Activated B cell treated with CpG ODN at 0.5 μM for 24 hours (primary cell): Measurements from ENCODE around the gene C16orf74. TPM values are rescaled to one million over a fixed set of nuclear protein-coding genes. Genes with fewer than 3 reads are reported as not detected.

ENCODE experiments used
- ATAC-seq: fragments of 200-7000 bp; cut with Tn5 transposase; one replicate; pipeline ENCODE4 v1.10.0; 2021; ENCODE audit warnings: low read depth, mild to moderate bottlenecking, moderate library complexity
- CTCF ChIA-PET: fragments of 350-600 bp; sonication (Branson Sonifier 250); formaldehyde crosslinking; loops from one replicate; lab custom pipeline; 2021; ENCODE audit warnings: antibody characterized with exemption; lab: Charles Lee
- POLR2A ChIA-PET: fragments of 350-600 bp; sonication (Branson Sonifier 250); formaldehyde crosslinking; loops from one replicate; lab custom pipeline; 2021; ENCODE audit warnings: antibody characterized with exemption; lab: Charles Lee
- DNase-seq: peaks from one replicate; pipeline ENCODE4 v3.0.0; 2022
- H3K27ac Mint-ChIP-seq: one replicate; pipeline ENCODE4 v1.8.0; 2020; ENCODE audit warnings: mixed read lengths
- H3K27me3 Mint-ChIP-seq: one replicate; pipeline ENCODE4 v1.8.0; 2021; ENCODE audit warnings: mixed read lengths
- H3K36me3 Mint-ChIP-seq: one replicate; pipeline ENCODE4 v1.8.0; 2021; ENCODE audit warnings: low read depth, mixed read lengths
- H3K4me1 Mint-ChIP-seq: one replicate; pipeline ENCODE4 v1.8.0; 2021; ENCODE audit warnings: mixed read lengths
- H3K4me3 Mint-ChIP-seq: one replicate; pipeline ENCODE4 v1.8.0; 2020; ENCODE audit warnings: mild to moderate bottlenecking, mixed read lengths
- H3K9me3 Mint-ChIP-seq: one replicate; pipeline ENCODE4 v1.8.0; 2020; ENCODE audit warnings: mixed read lengths
- intact Hi-C: fragments of 100-400 bp; cut with micrococcal nuclease; formaldehyde crosslinking; loops from one replicate; pipeline ENCODE4 v1.15.1; 2024
- total RNA-seq: library from RNA; stranded (reverse); gene quantifications from 2 replicates; pipeline ENCODE4 v1.2.3, GENCODE V29; 2022
- TF ChIP-seq, protein P1 (sequence below): fragments of 200-600 bp; IDR thresholded peaks from one replicate; pipeline ENCODE4 v1.8.0; 2022; ENCODE audit warnings: antibody characterized with exemption, mild to moderate bottlenecking

Gene C16orf74
- total RNA-seq, 1 donor from 2014 or later, result 18.3 TPM

DNA sequence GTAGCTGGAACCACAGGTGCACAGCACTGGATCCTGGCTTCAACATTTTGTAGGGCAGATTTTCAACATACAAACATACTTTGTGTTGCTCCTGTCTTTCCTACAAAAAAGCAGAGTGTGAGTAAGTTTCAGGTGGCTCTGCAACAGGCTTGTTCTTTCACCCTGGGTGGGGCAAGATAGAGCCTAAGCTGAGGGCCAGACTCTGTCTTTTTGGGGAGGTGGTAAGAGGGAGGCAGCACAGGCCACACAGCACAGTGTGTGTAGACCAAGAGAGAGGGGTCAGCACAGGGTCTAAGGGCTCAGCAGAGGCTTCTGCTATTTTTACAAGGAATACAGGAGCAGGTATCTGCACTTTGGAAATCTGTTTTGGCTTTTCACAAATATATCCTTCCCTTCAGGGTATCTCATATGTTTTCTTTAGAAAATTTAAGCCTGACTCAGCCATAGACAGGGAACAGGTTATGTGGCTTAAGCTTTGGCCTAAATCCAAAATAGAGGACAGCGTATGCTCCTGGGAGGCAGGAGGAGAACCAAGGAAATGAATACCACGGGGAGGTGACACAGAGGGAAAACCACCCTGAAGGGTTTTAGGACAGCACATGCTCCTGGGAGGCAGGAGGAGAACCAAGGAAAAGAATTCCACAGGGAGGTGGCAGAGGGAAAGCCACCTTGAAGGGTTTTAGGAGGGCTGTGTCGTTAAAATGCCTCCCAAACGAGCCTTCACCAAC lies 26.9 kb upstream of the C16orf74 start:
- Mint-ChIP-seq H3K4me3 (no peak overlapping the region), H3K4me1 (no peaks in the 10 kb centered on the region), H3K27me3 (no peaks in the 10 kb centered on the region), H3K9me3 (no peaks in the 10 kb centered on the region), H3K36me3 (peaks cover 55% of the 10 kb centered on the region), H3K27ac (no peak overlapping the region)
- ATAC-seq (no peak), DNase-seq (no peak)
- ChIA-PET CTCF (no interaction called here), POLR2A (interaction anchor here (1.6 kb wide), 1 partner anchor 21 kb away, joined by 3 read pairs; no protein-coding TSS in a partner anchor)
- intact Hi-C loops, result no loop called here
- TF ChIP-seq, protein P1, sequence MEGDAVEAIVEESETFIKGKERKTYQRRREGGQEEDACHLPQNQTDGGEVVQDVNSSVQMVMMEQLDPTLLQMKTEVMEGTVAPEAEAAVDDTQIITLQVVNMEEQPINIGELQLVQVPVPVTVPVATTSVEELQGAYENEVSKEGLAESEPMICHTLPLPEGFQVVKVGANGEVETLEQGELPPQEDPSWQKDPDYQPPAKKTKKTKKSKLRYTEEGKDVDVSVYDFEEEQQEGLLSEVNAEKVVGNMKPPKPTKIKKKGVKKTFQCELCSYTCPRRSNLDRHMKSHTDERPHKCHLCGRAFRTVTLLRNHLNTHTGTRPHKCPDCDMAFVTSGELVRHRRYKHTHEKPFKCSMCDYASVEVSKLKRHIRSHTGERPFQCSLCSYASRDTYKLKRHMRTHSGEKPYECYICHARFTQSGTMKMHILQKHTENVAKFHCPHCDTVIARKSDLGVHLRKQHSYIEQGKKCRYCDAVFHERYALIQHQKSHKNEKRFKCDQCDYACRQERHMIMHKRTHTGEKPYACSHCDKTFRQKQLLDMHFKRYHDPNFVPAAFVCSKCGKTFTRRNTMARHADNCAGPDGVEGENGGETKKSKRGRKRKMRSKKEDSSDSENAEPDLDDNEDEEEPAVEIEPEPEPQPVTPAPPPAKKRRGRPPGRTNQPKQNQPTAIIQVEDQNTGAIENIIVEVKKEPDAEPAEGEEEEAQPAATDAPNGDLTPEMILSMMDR, result no peak

DNA sequence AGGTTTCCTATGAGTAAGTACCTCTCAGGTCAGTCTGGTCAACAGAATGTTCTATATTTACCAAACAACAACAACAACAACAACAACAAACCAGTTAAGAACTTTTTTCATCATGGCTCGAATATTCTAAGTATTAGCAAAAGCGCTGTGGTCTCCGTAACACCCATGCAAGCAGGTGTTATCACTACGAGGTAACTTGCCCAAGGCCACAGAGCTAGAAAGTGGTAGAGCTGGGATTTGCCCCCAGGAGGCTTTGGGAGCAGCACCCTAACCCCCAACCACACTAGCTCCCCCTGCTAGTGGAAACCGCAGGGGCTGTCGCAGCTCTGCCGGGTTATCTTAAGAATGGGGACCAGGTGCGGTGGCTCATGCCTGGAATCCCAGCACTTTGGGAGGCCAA lies 23.9 kb upstream of the C16orf74 start:
- Mint-ChIP-seq H3K36me3 (peaks cover 37% of the 10 kb centered on the region), H3K4me3 (no peak overlapping the region), H3K27ac (no peak overlapping the region), H3K27me3 (no peaks in the 10 kb centered on the region), H3K9me3 (no peaks in the 10 kb centered on the region), H3K4me1 (no peaks in the 10 kb centered on the region)
- TF ChIP-seq, protein P1, result no peak
- no peak for DNase-seq
- no peak for ATAC-seq
- CTCF ChIA-PET, result no interaction called here
- POLR2A ChIA-PET, result no interaction called here
- intact Hi-C loops, result no loop called here

DNA sequence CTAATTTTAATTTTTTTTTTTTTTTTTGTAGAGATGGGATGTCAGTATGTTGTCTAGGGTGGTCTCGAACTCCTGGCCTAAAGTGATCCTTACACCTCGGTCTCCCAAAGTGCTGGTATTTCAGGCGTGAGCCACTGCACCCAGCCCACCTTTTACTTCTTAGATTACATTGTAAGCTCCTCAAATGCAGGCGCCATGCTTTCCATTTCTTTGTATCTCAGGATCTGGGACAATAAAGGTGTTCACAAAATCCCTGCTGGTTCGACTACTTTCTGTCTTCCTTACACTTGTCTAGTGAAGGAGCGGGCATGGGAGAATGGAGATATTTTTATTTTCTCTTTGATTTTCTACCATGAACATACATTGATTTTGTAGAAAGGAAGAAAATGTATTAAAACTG lies 23.2 kb upstream of the C16orf74 start:
- Mint-ChIP-seq H3K36me3 (peaks cover 30% of the 10 kb centered on the region), H3K27me3 (no peaks in the 10 kb centered on the region), H3K4me3 (no peak overlapping the region), H3K27ac (no peak overlapping the region), H3K4me1 (no peaks in the 10 kb centered on the region), H3K9me3 (no peaks in the 10 kb centered on the region)
- POLR2A ChIA-PET, result interaction anchor here (0.7 kb wide), 1 partner anchor 146 kb away, joined by 5 read pairs; no protein-coding TSS in a partner anchor
- DNase-seq (no peak), ATAC-seq (no peak)
- TF ChIP-seq, protein P1, result no peak
- intact Hi-C loops, result no loop called here
- CTCF ChIA-PET, result interaction anchor here (0.6 kb wide), 1 partner anchor 394 kb away, joined by 3 read pairs; no protein-coding TSS in a partner anchor

DNA sequence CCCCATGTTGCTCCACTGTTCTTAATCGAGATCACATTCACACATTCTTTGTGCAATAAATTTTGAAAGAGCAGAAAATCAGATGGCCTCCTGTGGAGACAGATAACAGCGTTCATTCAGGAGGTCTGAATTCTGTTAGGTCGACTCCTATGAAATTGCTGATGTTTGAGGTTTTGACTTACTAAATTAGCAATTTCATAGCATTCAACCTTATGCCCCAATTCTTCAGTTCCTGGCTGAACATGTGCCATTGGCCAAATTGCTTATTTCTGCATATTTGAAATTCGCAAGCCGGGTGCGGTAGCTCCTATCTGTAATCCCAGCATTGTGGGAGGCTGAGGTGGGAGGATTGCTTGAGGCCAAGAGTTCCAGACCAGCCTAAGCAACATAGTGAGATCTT lies 22.1 kb upstream of the C16orf74 start:
- ChIA-PET POLR2A (no interaction called here), CTCF (no interaction called here)
- Mint-ChIP-seq H3K9me3 (no peaks in the 10 kb centered on the region), H3K36me3 (peaks cover 19% of the 10 kb centered on the region), H3K27ac (no peak overlapping the region), H3K27me3 (no peaks in the 10 kb centered on the region), H3K4me1 (no peaks in the 10 kb centered on the region), H3K4me3 (no peak overlapping the region)
- no peak for ATAC-seq
- intact Hi-C loops, result no loop called here
- TF ChIP-seq, protein P1, result no peak
- DNase-seq, result no peak

DNA sequence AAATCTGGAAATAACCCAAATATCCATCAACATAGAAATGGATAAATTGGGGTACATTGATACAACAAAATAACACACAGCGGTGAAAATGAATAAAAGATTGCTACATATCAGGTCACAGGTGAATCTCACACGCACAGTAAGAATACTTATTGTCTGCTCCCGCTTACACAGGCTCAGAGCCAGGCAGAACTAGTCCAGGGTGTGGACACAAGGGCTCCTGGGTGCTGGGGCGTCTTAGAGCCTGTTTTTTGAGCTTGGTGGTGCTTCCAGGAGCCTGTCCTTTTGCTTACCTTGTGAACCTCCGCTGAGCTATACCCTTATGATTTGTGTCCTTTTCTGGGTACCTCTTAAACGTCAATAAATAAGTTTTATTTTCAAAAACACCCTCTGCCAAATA lies 19.8 kb upstream of the C16orf74 start:
- H3K4me3 Mint-ChIP-seq, result no peak overlapping the region
- no peaks in the 10 kb centered on the region for H3K27me3 Mint-ChIP-seq
- peaks cover 7% of the 10 kb centered on the region for H3K36me3 Mint-ChIP-seq
- DNase-seq (no peak), ATAC-seq (no peak)
- H3K4me1 Mint-ChIP-seq, result no peaks in the 10 kb centered on the region
- H3K27ac Mint-ChIP-seq, result no peak overlapping the region
- POLR2A ChIA-PET, result no interaction called here
- CTCF ChIA-PET, result interaction anchor here (0.7 kb wide), 1 partner anchor 30 kb away, joined by 3 read pairs; no protein-coding TSS in a partner anchor
- intact Hi-C loops, result no loop called here
- H3K9me3 Mint-ChIP-seq, result no peaks in the 10 kb centered on the region
- TF ChIP-seq, protein P1, result no peak
